ENCODE results near the gene GRM5.

GRCh38 chr11:88790182-88790581 is 275.6 kb downstream of the GRM5 start:
- no peak for TF ChIP-seq CTCF (IDR thresholded peaks at IDR 0.05; ENCODE audit: low read depth, low read length)
- TF ChIP-seq EZH2phosphoT487 (IDR thresholded peaks at IDR 0.05; ENCODE audit: low read depth), result no peak
